Measurements from ENCODE around the gene ASB1. TPM values are rescaled to one million over a fixed set of nuclear protein-coding genes. Genes with fewer than 3 reads are reported as not detected.

ASB1 gene
- total RNA-seq, 1 experiment from 2014 or later, result 46.0 TPM

GRCh38 chr2:238406998-238407285, 19.8 kb upstream of the ASB1 start:
- Histone ChIP-seq H4K20me1 (ENCODE audit: control insufficient read depth, insufficient read depth, insufficient read length) (no peaks in the 10 kb centered on the region), H3K4me2 (ENCODE audit: insufficient read depth, insufficient read length, low read length) (no peak overlapping the region), H2BK12ac (ENCODE audit: insufficient read length, low read depth, low read length) (no peak overlapping the region), H3K9ac (ENCODE audit: extremely low read depth, insufficient read length, low read length) (no peak overlapping the region), H4K5ac (ENCODE audit: insufficient read length, low read depth, low read length) (no peak overlapping the region), H3K27me3 (ENCODE audit: insufficient read depth, low read length) (no peaks in the 10 kb centered on the region), H2BK120ac (ENCODE audit: low read depth, low read length, poor library complexity, severe bottlenecking) (no peak overlapping the region), H3K79me2 (ENCODE audit: insufficient read depth, low read length) (no peaks in the 10 kb centered on the region), H4K91ac (ENCODE audit: insufficient read length, low read depth, low read length) (no peak overlapping the region), H3K23me2 (ENCODE audit: insufficient read length, low read depth, low read length, poor library complexity, severe bottlenecking) (no peaks in the 10 kb centered on the region), H3K56ac (ENCODE audit: insufficient read length, low read depth, low read length) (no peak overlapping the region), H4K8ac (replicated peaks; ENCODE audit: insufficient read length, low read depth, low read length) (no peak overlapping the region), H3K4me1 (ENCODE audit: insufficient read depth, low read length) (no peaks in the 10 kb centered on the region), H3K9me3 (ENCODE audit: control insufficient read depth, low read depth, low read length) (no peaks in the 10 kb centered on the region), H3K4ac (ENCODE audit: low read depth, low read length) (no peak overlapping the region), H2BK5ac (ENCODE audit: insufficient read length, low read length) (no peak overlapping the region), H3K18ac (ENCODE audit: insufficient read length, low read depth, low read length) (no peak overlapping the region), H2BK20ac (ENCODE audit: low read depth, low read length, poor library complexity, severe bottlenecking) (no peak overlapping the region), H3K14ac (ENCODE audit: insufficient read depth, low read length) (no peak overlapping the region), H2BK15ac (ENCODE audit: low read depth, low read length) (no peak overlapping the region), H3K79me1 (ENCODE audit: insufficient read depth, low read depth, low read length, poor library complexity, severe bottlenecking) (no peaks in the 10 kb centered on the region), H2AK5ac (ENCODE audit: insufficient read length, low read length) (no peak overlapping the region), H3T11ph (ENCODE audit: low read length) (no peak overlapping the region), H3K23ac (ENCODE audit: insufficient read length, low read depth, low read length) (no peak overlapping the region), H3K27ac (ENCODE audit: insufficient read length, low read depth, low read length) (no peak overlapping the region), H2AFZ (ENCODE audit: low read length) (no peak overlapping the region)
- DNase-seq, result no peak
- Mint-ChIP-seq H3K9me3 (peaks cover 0 to 2% of the 10 kb centered on the region in 2 experiments; a peak in 1 of 5 replicates), H3K4me1 (peaks cover 13 to 31% of the 10 kb centered on the region in 2 experiments), H3K36me3 (ENCODE audit: insufficient read depth in 1 of 3, low read depth in 3 of 3) (peaks cover 0 to 4% (median 0%) of the 10 kb centered on the region in 3 experiments; a peak in 1 of 7 replicates), H3K27me3 (ENCODE audit: low read depth) (no peaks in the 10 kb centered on the region), H3K27ac (peak overlapping the region in 1 of 3 experiments; percentile 48; a peak in 1 of 7 replicates), H3K4me3 (no peak overlapping the region)
- no CpG with 5 or more reads among the region's 8 CpGs for WGBS (ENCODE audit: extremely low coverage, insufficient read length, low lambda C conversion rate)
- no peak for TF ChIP-seq CTCF (conservative IDR thresholded peaks at IDR 0.05)
